HepG2 (cell line): ENCODE data around the gene AMBRA1. TPM values are rescaled to one million over a fixed set of nuclear protein-coding genes. Genes with fewer than 3 reads are reported as not detected.

Experiments used
- ATAC-seq: fragments of 200-7000 bp; cut with Tn5 transposase; 3 replicates; pipeline ENCODE4 v1.9.1; 2020; ENCODE audit warnings: mild to moderate bottlenecking, moderate library complexity
- BruUV-seq: library from RNA; stranded (reverse); fragments of 400-500 nt; replicated peaks from 2 replicates; lab custom pipeline; 2021; lab: Mats Ljungman, UMichigan
- CTCF ChIA-PET: fragments of 300-600 bp; formaldehyde crosslinking; extraction: SDS; loops from one replicate; lab custom pipeline; 2021; ENCODE audit warnings: low total read pairs, inconsistent platforms, low intra/inter-chr PET ratio; lab: Yijun Ruan, JAX
- POLR2A ChIA-PET: fragments of 350-600 bp; sonication (Branson Sonifier 250); formaldehyde crosslinking; loops from one replicate; lab custom pipeline; 2020; ENCODE audit warnings: antibody characterized with exemption, inconsistent platforms; lab: Yijun Ruan, JAX
- DNase-seq: peaks from one replicate; pipeline ENCODE4 v3.0.0-alpha.2; 2015; ENCODE audit warnings: low spot score
- FAIRE-seq: peaks from 3 replicates; lab custom pipeline; 2011; peaks lifted over from hg19 to GRCh38; lab: Jason Lieb, UNC
- H2AFZ ChIP-seq: one replicate; pipeline ENCODE4 v1.6.1; 2011; ENCODE audit warnings: low read length, inconsistent platforms
- H3K27ac ChIP-seq: fragments of 300-600 bp; 3 replicates; pipeline ENCODE4 v1.8.0; 2011; ENCODE audit warnings: mixed run types, mild to moderate bottlenecking, mixed read lengths, low read length, inconsistent platforms; ENCODE audit not compliant: insufficient read depth; ENCODE audit errors: extremely low read length
- H3K27me3 ChIP-seq, 2 experiments: fragments of 200-600 bp in 1 of 2; 2 replicates in 1 of 2; 3 replicates in 1 of 2; pipeline versions ENCODE4 v1.6.0 to v1.8.0; 2011; ENCODE audit warnings: low read length in 2 of 2, mild to moderate bottlenecking in 2 of 2, moderate library complexity in 2 of 2, inconsistent platforms in 1 of 2; ENCODE audit not compliant: insufficient read depth in 2 of 2, control insufficient read depth in 1 of 2
- H3K36me3 ChIP-seq, 2 experiments: fragments of 200-600 bp in 1 of 2; replicated peaks in 1 of 2; 2 replicates in 1 of 2; 3 replicates in 1 of 2; pipeline versions ENCODE4 v1.5.1 to v1.8.0; 2011; ENCODE audit warnings: low read length in 2 of 2, inconsistent platforms in 1 of 2; ENCODE audit not compliant: insufficient read depth in 2 of 2, control insufficient read depth in 1 of 2
- H3K4me1 ChIP-seq: 2 replicates; pipeline ENCODE4 v1.5.1; 2012; ENCODE audit warnings: low read length, inconsistent platforms; ENCODE audit not compliant: insufficient read depth
- H3K4me2 ChIP-seq: 2 replicates; pipeline ENCODE4 v1.6.0; 2011; ENCODE audit warnings: low read depth, low read length, inconsistent platforms
- H3K4me3 ChIP-seq, 3 experiments: fragments of 200-600 bp in 1 of 3; sonication (generic), shearing (Covaris generic) in 1 of 3; replicated peaks in 1 of 3; 2 replicates each; pipeline ENCODE4 v1.5.1; 2011 to 2016; ENCODE audit warnings: low read length in 3 of 3, inconsistent platforms in 2 of 3, low read depth in 2 of 3, mild to moderate bottlenecking in 2 of 3, control low read depth in 1 of 3, mixed read lengths in 1 of 3; ENCODE audit not compliant: insufficient read depth in 1 of 3
- H3K79me2 ChIP-seq: one replicate; pipeline ENCODE4 v1.6.1; 2011; ENCODE audit warnings: low read length, inconsistent platforms; ENCODE audit not compliant: insufficient read depth
- H3K9ac ChIP-seq: 2 replicates; pipeline ENCODE4 v1.6.0; 2011; ENCODE audit warnings: mild to moderate bottlenecking, low read depth, low read length, inconsistent platforms; ENCODE audit not compliant: insufficient read depth
- H3K9me3 ChIP-seq: 2 replicates; pipeline ENCODE4 v1.5.1; 2012; ENCODE audit warnings: mild to moderate bottlenecking, low read length
- H4K20me1 ChIP-seq: 2 replicates; pipeline ENCODE4 v1.6.0; 2011; ENCODE audit warnings: inconsistent platforms, mild to moderate bottlenecking, low read length, moderate library complexity; ENCODE audit not compliant: insufficient read depth
- GTF3A ChIP-seq: sonication (generic); formaldehyde crosslinking; conservative IDR thresholded peaks from 2 replicates; pipeline ENCODE4 v1.4.0; 2020; ENCODE audit warnings: mild to moderate bottlenecking, missing genetic modification reagents
- HNRNPH1 ChIP-seq: fragments of 200-400 bp; formaldehyde crosslinking; optimal IDR thresholded peaks from 2 replicates; pipeline ENCODE3; 2017; ENCODE audit warnings: mild to moderate bottlenecking, low read depth, low read length
- HNRNPUL1 ChIP-seq: fragments of 200-400 bp; formaldehyde crosslinking; IDR thresholded peaks from 2 replicates; pipeline ENCODE4 v1.6.1; 2017; ENCODE audit warnings: low read depth, mild to moderate bottlenecking, low read length, moderate library complexity
- HOXA7 ChIP-seq: sonication (generic); formaldehyde crosslinking; IDR thresholded peaks from 2 replicates; pipeline ENCODE4 v1.8.1; 2022; ENCODE audit warnings: mild to moderate bottlenecking, missing genetic modification reagents, moderate library complexity
- MAZ ChIP-seq, 2 experiments: sonication (generic) in 1 of 2; formaldehyde crosslinking in 1 of 2; IDR thresholded peaks; 2 replicates each; pipeline versions ENCODE4 v1.5.0 to v1.6.1; 2012 to 2020; ENCODE audit warnings: low read depth in 2 of 2, mild to moderate bottlenecking in 2 of 2, borderline replicate concordance in 1 of 2, improper control_type of control experiment in 1 of 2, low read length in 1 of 2, missing genetic modification reagents in 1 of 2, moderate library complexity in 1 of 2
- NAIF1 ChIP-seq: sonication (generic); formaldehyde crosslinking; IDR thresholded peaks from 2 replicates; pipeline ENCODE4 v1.5.0; 2020; ENCODE audit warnings: mild to moderate bottlenecking, missing genetic modification reagents, borderline replicate concordance
- PAWR ChIP-seq: sonication (generic); formaldehyde crosslinking; IDR thresholded peaks from 2 replicates; pipeline ENCODE4 v1.4.0; 2020; ENCODE audit warnings: missing genetic modification reagents, mild to moderate bottlenecking, borderline replicate concordance
- PRDM10 ChIP-seq: sonication (generic); formaldehyde crosslinking; IDR thresholded peaks from 2 replicates; pipeline ENCODE4 v1.4.0; 2020; ENCODE audit warnings: low read depth, missing genetic modification reagents
- REL ChIP-seq: sonication (generic); formaldehyde crosslinking; conservative IDR thresholded peaks from 2 replicates; pipeline ENCODE4 v1.8.0; 2022; ENCODE audit warnings: mild to moderate bottlenecking, missing genetic modification reagents, moderate library complexity
- RELA ChIP-seq: sonication (generic); formaldehyde crosslinking; IDR thresholded peaks from 2 replicates; pipeline ENCODE4 v1.4.0; 2020; ENCODE audit warnings: missing genetic modification reagents
- SAFB2 ChIP-seq: sonication (generic); formaldehyde crosslinking; IDR thresholded peaks from 2 replicates; pipeline ENCODE4 v1.5.1; 2020; ENCODE audit warnings: missing genetic modification reagents, low read depth, mild to moderate bottlenecking, borderline replicate concordance
- THRA ChIP-seq: sonication (generic); formaldehyde crosslinking; IDR thresholded peaks from 2 replicates; pipeline ENCODE4 v1.4.0; 2020; ENCODE audit warnings: missing genetic modification reagents, borderline replicate concordance
- ZBTB21 ChIP-seq: sonication (generic); formaldehyde crosslinking; IDR thresholded peaks from 2 replicates; pipeline ENCODE4 v1.4.0; 2020; ENCODE audit warnings: missing genetic modification reagents
- ZMAT3 ChIP-seq: sonication (generic); formaldehyde crosslinking; conservative IDR thresholded peaks from 2 replicates; pipeline ENCODE4 v1.7.0; 2021; ENCODE audit warnings: missing genetic modification reagents
- ZNF275 ChIP-seq: sonication (generic); formaldehyde crosslinking; IDR thresholded peaks from 2 replicates; pipeline ENCODE4 v1.8.0; 2022; ENCODE audit warnings: missing genetic modification reagents, mild to moderate bottlenecking, inconsistent platforms, borderline replicate concordance
- ZNF501 ChIP-seq: sonication (generic); formaldehyde crosslinking; IDR thresholded peaks from 2 replicates; pipeline ENCODE4 v1.5.1; 2020; ENCODE audit warnings: mild to moderate bottlenecking, moderate library complexity, missing genetic modification reagents
- ZNF576 ChIP-seq: sonication (generic); formaldehyde crosslinking; IDR thresholded peaks from 2 replicates; pipeline ENCODE4 v1.4.0; 2020; ENCODE audit warnings: mild to moderate bottlenecking, missing genetic modification reagents
- ZNF619 ChIP-seq: sonication (generic); formaldehyde crosslinking; IDR thresholded peaks from 2 replicates; pipeline ENCODE4 v1.4.0; 2020; ENCODE audit warnings: mild to moderate bottlenecking, missing genetic modification reagents
- WGBS: methylation state at CpG from one replicate; pipeline ENCODE4 v1.1.6; 2017; ENCODE audit warnings: low lambda C conversion rate; 5-methylcytosine and 5-hydroxymethylcytosine counted together
- in situ Hi-C: cut with HindIII; loops from 2 replicates; pipeline ENCODE4 v1.10.0; 2017; ENCODE audit warnings: low pct_unique_long_range_greater_than_20kb; ENCODE audit not compliant: extremely low pct_ligation_motif_present
- intact Hi-C: fragments of 100-400 bp; cut with micrococcal nuclease; formaldehyde crosslinking; loops from one replicate; pipeline ENCODE4 v1.10.0; 2022; ENCODE audit not compliant: unreplicated experiment
- polyA plus RNA-seq, 8 experiments: library from polyadenylated mRNA; depleted of rRNA in 3 of 8; stranded (reverse) in 7 of 8; unstranded in 1 of 8; fragments of >200 nt; fragmentation: Illumina TruSeq in 4 of 8; extraction: Trizol in 4 of 8; gene quantifications; 2 replicates each; pipeline versions ENCODE4 v1.2.1 to v1.2.3, GENCODE V29; 2011 to 2016; ENCODE audit warnings: low read depth in 4 of 8, missing spikeins in 1 of 8, mixed read lengths in 1 of 8; ENCODE audit not compliant: insufficient read depth in 1 of 8
- total RNA-seq, 5 experiments: library from RNA; depleted of rRNA; stranded (reverse); fragments of >200 nt; fragmentation: Illumina TruSeq; extraction: Trizol; gene quantifications; 2 replicates each; pipeline ENCODE4 v1.2.3, GENCODE V29; 2016; ENCODE audit warnings: low read depth in 1 of 5

Gene AMBRA1
- total and polyA plus RNA-seq, 2 of the 13 experiments (the other 11 are each of a cell fraction or from before 2014, with no cell fraction given): 15.7 to 26.0 TPM

GRCh38 chr11:46351606-46352005 is 242.2 kb downstream of the AMBRA1 start (continued):
- TF ChIP-seq ZNF275: no peak
- no peak for TF ChIP-seq HOXA7 (CRISPR knock-in tag)
- no peak for TF ChIP-seq MAZ (IDR thresholded peaks at IDR 0.05; ENCODE audit: borderline replicate concordance, low read depth, low read length)
- TF ChIP-seq MAZ (CRISPR knock-in tag; IDR thresholded peaks at IDR 0.05; ENCODE audit: low read depth): no peak
- TF ChIP-seq PRDM10: no peak
- TF ChIP-seq HNRNPH1: no peak
- no peak for TF ChIP-seq RELA

GRCh38 chr11:46351148-46351547 is 242.7 kb downstream of the AMBRA1 start:
- FAIRE-seq: no peak
- POLR2A ChIA-PET: no interaction called here
- WGBS: 94% methylated on average over 3 of the region's 8 CpGs
- TF ChIP-seq ZNF501 (CRISPR knock-in tag) (no peak), ZNF576 (CRISPR knock-in tag) (no peak), GTF3A (no peak), ZMAT3 (CRISPR knock-in tag) (no peak), ZNF619 (CRISPR knock-in tag) (no peak), ZBTB21 (CRISPR knock-in tag) (no peak), THRA (CRISPR knock-in tag) (no peak), HNRNPUL1 (no peak), NAIF1 (CRISPR knock-in tag) (no peak), PAWR (no peak), SAFB2 (CRISPR knock-in tag) (no peak), REL (no peak)

More at GRCh38 chr11:46351148-46351547, 242.7 kb downstream of the AMBRA1 start:
- Histone ChIP-seq H3K4me3 (no peak overlapping the region), H4K20me1 (no peaks in the 10 kb centered on the region), H3K9me3 (no peaks in the 10 kb centered on the region), H3K79me2 (peaks cover 12% of the 10 kb centered on the region), H3K27ac (no peak overlapping the region), H3K36me3 (0 out of 5 replicates have a peak, but pooled peaks cover 0 to 4% of the 10 kb centered on the region in 2 experiments), H2AFZ (no peak overlapping the region), H3K9ac (no peak overlapping the region), H3K27me3 (peaks cover 0 to 6% of the 10 kb centered on the region in 2 experiments; a peak in 3 of 5 replicates), H3K4me1 (peaks cover 45% of the 10 kb centered on the region), H3K4me2 (no peak overlapping the region)
- ATAC-seq (no peak), DNase-seq (no peak)
- in situ Hi-C loops (no loop called here), intact Hi-C loops (no loop called here)
- BruUV-seq: no TSS peak
- CTCF ChIA-PET: no interaction called here
